ENCODE data around the gene RPRM.

DNA sequence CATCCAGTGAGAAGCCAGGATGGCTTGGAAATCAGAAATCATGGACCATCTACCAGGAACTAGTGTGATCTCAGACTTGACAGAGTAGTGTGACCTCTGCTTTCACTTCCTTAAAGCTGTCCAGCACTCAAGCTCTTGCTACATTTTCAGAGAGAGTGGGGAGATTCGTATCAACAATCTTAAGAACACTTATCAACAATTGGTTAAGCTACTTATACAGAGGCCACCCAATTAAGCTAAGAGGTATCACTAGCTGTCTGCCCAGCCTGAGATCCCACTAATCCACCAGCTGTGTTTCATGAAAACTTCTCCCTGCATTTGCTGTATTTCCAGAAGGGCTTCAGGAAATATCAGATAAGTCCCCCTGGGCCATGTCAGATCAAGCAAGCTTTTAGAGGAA, 4.2 kb downstream of the RPRM start:
- no peak for TF ChIP-seq SIN3A (IDR thresholded peaks at IDR 0.05; ENCODE audit: borderline replicate concordance, insufficient read depth, low read length)
- TF ChIP-seq TAF1 (IDR thresholded peaks at IDR 0.05; ENCODE audit: borderline replicate concordance, insufficient read depth, low read length), result no peak
- TF ChIP-seq, protein P1, sequence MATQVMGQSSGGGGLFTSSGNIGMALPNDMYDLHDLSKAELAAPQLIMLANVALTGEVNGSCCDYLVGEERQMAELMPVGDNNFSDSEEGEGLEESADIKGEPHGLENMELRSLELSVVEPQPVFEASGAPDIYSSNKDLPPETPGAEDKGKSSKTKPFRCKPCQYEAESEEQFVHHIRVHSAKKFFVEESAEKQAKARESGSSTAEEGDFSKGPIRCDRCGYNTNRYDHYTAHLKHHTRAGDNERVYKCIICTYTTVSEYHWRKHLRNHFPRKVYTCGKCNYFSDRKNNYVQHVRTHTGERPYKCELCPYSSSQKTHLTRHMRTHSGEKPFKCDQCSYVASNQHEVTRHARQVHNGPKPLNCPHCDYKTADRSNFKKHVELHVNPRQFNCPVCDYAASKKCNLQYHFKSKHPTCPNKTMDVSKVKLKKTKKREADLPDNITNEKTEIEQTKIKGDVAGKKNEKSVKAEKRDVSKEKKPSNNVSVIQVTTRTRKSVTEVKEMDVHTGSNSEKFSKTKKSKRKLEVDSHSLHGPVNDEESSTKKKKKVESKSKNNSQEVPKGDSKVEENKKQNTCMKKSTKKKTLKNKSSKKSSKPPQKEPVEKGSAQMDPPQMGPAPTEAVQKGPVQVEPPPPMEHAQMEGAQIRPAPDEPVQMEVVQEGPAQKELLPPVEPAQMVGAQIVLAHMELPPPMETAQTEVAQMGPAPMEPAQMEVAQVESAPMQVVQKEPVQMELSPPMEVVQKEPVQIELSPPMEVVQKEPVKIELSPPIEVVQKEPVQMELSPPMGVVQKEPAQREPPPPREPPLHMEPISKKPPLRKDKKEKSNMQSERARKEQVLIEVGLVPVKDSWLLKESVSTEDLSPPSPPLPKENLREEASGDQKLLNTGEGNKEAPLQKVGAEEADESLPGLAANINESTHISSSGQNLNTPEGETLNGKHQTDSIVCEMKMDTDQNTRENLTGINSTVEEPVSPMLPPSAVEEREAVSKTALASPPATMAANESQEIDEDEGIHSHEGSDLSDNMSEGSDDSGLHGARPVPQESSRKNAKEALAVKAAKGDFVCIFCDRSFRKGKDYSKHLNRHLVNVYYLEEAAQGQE (IDR thresholded peaks at IDR 0.05; ENCODE audit: insufficient read depth in 1 of 2, low read depth in 2 of 2, low read length in 2 of 2), result no peak
- TF ChIP-seq POLR2AphosphoS5 (IDR thresholded peaks at IDR 0.05; ENCODE audit: low read depth, low read length), result no peak

Measured in PFSK-1 (cell line).